Progenitor cell of endocrine pancreas (in vitro differentiated cells): Measurements from ENCODE around the gene SCRN1. TPM values are rescaled to one million over a fixed set of nuclear protein-coding genes. Genes with fewer than 3 reads are reported as not detected.

ENCODE experiments used
- DNase-seq: peaks from one replicate; pipeline ENCODE4 v3.0.0; 2021; ENCODE audit warnings: low spot score; ENCODE audit not compliant: unreplicated experiment
- H3K27ac Mint-ChIP-seq: 2 replicates; pipeline ENCODE4 v1.8.0; 2021; ENCODE audit warnings: mild to moderate bottlenecking, moderate library complexity, mixed read lengths
- H3K27me3 Mint-ChIP-seq: 2 replicates; pipeline ENCODE4 v1.8.0; 2021; ENCODE audit warnings: mixed read lengths
- H3K36me3 Mint-ChIP-seq: 2 replicates; pipeline ENCODE4 v1.8.0; 2022; ENCODE audit warnings: mixed read lengths; ENCODE audit not compliant: insufficient read depth
- H3K4me1 Mint-ChIP-seq: 2 replicates; pipeline ENCODE4 v1.8.0; 2021; ENCODE audit warnings: low read depth, mixed read lengths
- H3K4me3 Mint-ChIP-seq: 2 replicates; pipeline ENCODE4 v1.8.0; 2021; ENCODE audit warnings: low read depth, mild to moderate bottlenecking, moderate library complexity, mixed read lengths
- H3K9me3 Mint-ChIP-seq: 2 replicates; pipeline ENCODE4 v1.8.0; 2021; ENCODE audit warnings: low read depth, mixed read lengths
- CTCF ChIP-seq: fragments of 200-600 bp; sonication (generic); IDR thresholded peaks from one replicate; pipeline ENCODE4 v1.5.0; 2021; ENCODE audit warnings: antibody characterized with exemption, mild to moderate bottlenecking; ENCODE audit not compliant: unreplicated experiment
- total RNA-seq: library from RNA; stranded (reverse); gene quantifications from 2 replicates; pipeline ENCODE4 v1.2.1, GENCODE V29; 2021

Gene SCRN1
- total RNA-seq, 1 donor from 2014 or later, result 53.4 TPM

GRCh38 chr7:29915481-29916215 is 74.0 kb downstream of the SCRN1 start:
- Mint-ChIP-seq H3K27ac (no peak overlapping the region), H3K9me3 (no peaks in the 10 kb centered on the region), H3K4me3 (no peak overlapping the region), H3K36me3 (peaks cover 7% of the 10 kb centered on the region), H3K4me1 (no peaks in the 10 kb centered on the region), H3K27me3 (no peaks in the 10 kb centered on the region)
- TF ChIP-seq CTCF, result no peak
- no peak for DNase-seq

GRCh38 chr7:29914180-29914579 is 75.4 kb downstream of the SCRN1 start:
- Mint-ChIP-seq H3K27ac (no peak overlapping the region), H3K9me3 (no peaks in the 10 kb centered on the region), H3K27me3 (no peaks in the 10 kb centered on the region), H3K36me3 (peaks cover 8% of the 10 kb centered on the region), H3K4me1 (no peaks in the 10 kb centered on the region), H3K4me3 (no peak overlapping the region)
- no peak for DNase-seq
- TF ChIP-seq CTCF, result no peak

- DNase-seq, result no peak
- Mint-ChIP-seq H3K27ac (no peak overlapping the region), H3K4me1 (no peaks in the 10 kb centered on the region), H3K4me3 (no peak overlapping the region), H3K9me3 (peaks cover 29% of the 10 kb centered on the region), H3K27me3 (no peaks in the 10 kb centered on the region), H3K36me3 (peaks cover 52% of the 10 kb centered on the region)
- no peak for TF ChIP-seq CTCF
Measured at GRCh38 chr7:29906200-29907022, 83.2 kb downstream of the SCRN1 start.

- TF ChIP-seq CTCF, result no peak
- Mint-ChIP-seq H3K9me3 (peaks cover 21% of the 10 kb centered on the region), H3K4me1 (no peaks in the 10 kb centered on the region), H3K4me3 (no peak overlapping the region), H3K27ac (no peak overlapping the region), H3K36me3 (peaks cover 44% of the 10 kb centered on the region), H3K27me3 (no peaks in the 10 kb centered on the region)
- no peak for DNase-seq
Measured at GRCh38 chr7:29900745-29901144, 88.9 kb downstream of the SCRN1 start.

GRCh38 chr7:29898301-29898700 is 91.3 kb downstream of the SCRN1 start:
- TF ChIP-seq CTCF, result no peak
- Mint-ChIP-seq H3K27me3 (no peaks in the 10 kb centered on the region), H3K9me3 (peaks cover 8% of the 10 kb centered on the region)

More at GRCh38 chr7:29898301-29898700, 91.3 kb downstream of the SCRN1 start:
- H3K4me1 Mint-ChIP-seq, result no peaks in the 10 kb centered on the region
- H3K4me3 Mint-ChIP-seq, result no peak overlapping the region
- H3K27ac Mint-ChIP-seq, result no peak overlapping the region
- peaks cover 26% of the 10 kb centered on the region for H3K36me3 Mint-ChIP-seq
- DNase-seq, result no peak
